ENCODE measurements around the gene ALAD. TPM values are rescaled to one million over a fixed set of nuclear protein-coding genes. Genes with fewer than 3 reads are reported as not detected.

The ALAD gene
- total and polyA plus RNA-seq, 2 of the 8 experiments (the other 6 are each of a cell fraction or from before 2014, with no cell fraction given), result 8.2 to 15.3 TPM

- TF ChIP-seq CEBPB (IDR thresholded peaks at IDR 0.05; ENCODE audit: low read depth, low read length) (no peak), RAD21 (IDR thresholded peaks at IDR 0.05 in 1 of 2, conservative IDR thresholded peaks at IDR 0.05 in 1 of 2; ENCODE audit: low read depth in 2 of 2, low read length in 2 of 2) (no peak), JUN (IDR thresholded peaks at IDR 0.05; ENCODE audit: low read depth, low read length) (no peak), SP1 (IDR thresholded peaks at IDR 0.05; ENCODE audit: low read depth, low read length) (no peak), BACH1 (IDR thresholded peaks at IDR 0.05; ENCODE audit: low read length) (no peak), EP300 (IDR thresholded peaks at IDR 0.05; ENCODE audit: borderline replicate concordance in 1 of 2, low read depth in 2 of 2, low read length in 2 of 2) (no peak)
These were observed 27.2 kb downstream of the ALAD start (continued) for GRCh38 chr9:113373676-113374392.

All from H1 (cell line).